GM12801 (cell line): ENCODE results near the gene RBM27.

Experiments used
- TF ChIP-seq, protein P1 (sequence below): IDR thresholded peaks from one replicate; pipeline ENCODE4 v1.5.1; 2011; ENCODE audit warnings: control low read depth; ENCODE audit not compliant: insufficient read length; ENCODE audit errors: extremely low read depth

Gene RBM27

GRCh38 chr5:146240951-146241350, 37.5 kb downstream of the RBM27 start:
- TF ChIP-seq, protein P1, sequence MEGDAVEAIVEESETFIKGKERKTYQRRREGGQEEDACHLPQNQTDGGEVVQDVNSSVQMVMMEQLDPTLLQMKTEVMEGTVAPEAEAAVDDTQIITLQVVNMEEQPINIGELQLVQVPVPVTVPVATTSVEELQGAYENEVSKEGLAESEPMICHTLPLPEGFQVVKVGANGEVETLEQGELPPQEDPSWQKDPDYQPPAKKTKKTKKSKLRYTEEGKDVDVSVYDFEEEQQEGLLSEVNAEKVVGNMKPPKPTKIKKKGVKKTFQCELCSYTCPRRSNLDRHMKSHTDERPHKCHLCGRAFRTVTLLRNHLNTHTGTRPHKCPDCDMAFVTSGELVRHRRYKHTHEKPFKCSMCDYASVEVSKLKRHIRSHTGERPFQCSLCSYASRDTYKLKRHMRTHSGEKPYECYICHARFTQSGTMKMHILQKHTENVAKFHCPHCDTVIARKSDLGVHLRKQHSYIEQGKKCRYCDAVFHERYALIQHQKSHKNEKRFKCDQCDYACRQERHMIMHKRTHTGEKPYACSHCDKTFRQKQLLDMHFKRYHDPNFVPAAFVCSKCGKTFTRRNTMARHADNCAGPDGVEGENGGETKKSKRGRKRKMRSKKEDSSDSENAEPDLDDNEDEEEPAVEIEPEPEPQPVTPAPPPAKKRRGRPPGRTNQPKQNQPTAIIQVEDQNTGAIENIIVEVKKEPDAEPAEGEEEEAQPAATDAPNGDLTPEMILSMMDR: no peak

- TF ChIP-seq, protein P1: no peak
Measured at GRCh38 chr5:146243247-146243646, 39.8 kb downstream of the RBM27 start.

DNA sequence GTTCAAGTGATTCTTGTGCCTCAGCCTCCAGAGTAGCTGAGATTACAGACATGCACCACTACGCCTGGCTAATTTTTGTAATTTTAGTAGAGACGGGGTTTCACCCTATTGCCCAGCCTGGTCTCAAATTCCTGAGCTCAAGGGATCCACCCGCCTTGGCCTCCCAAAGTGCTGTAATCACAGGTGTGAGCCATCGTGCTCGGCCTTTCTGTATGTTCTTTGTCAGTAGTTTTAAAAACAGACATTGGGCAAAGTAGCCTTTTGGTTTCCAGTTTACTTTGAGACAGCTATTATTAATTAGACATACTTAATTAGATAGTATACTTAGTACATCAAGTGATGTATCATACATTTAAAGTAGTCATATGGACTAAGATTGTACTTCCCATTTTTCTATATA, 45.2 kb downstream of the RBM27 start:
- TF ChIP-seq, protein P1: no peak

GRCh38 chr5:146249801-146250200, 46.4 kb downstream of the RBM27 start:
- TF ChIP-seq, protein P1: no peak
